Melanocyte of skin (primary cell): ENCODE data around the gene TNFAIP1. TPM values are rescaled to one million over a fixed set of nuclear protein-coding genes. Genes with fewer than 3 reads are reported as not detected.

ENCODE experiments used
- total RNA-seq, 2 donors: library from RNA; depleted of rRNA; stranded (reverse); fragments of >200 nt; gene quantifications; 2 replicates each; pipeline ENCODE4 v1.2.3, GENCODE V29; 2012

TNFAIP1 gene
- 10 to 100 TPM; 34.4 to 38.3 TPM for total RNA-seq

GRCh38 chr17:28335201-28335958 is at the start of gene TNFAIP1, which contains the start of gene IFT20:
TSS of gene TNFAIP1 (plus strand) at chr17:28335761. CDS start at chr17:28339522, 3,761 bp downstream.
TSS of gene IFT20 (minus strand) at chr17:28335472. CDS start at chr17:28331985, 3,487 bp downstream.

GRCh38 chr17:28318759-28319597 is 16.6 kb upstream of the TNFAIP1 start, which contains the start of gene TMEM97:
TSS of gene TMEM97 (plus strand) at chr17:28319200. CDS start at chr17:28319240, 40 bp downstream.

GRCh38 chr17:28357061-28357900 is 21.7 kb downstream of the TNFAIP1 start, which contains the start of gene POLDIP2:
TSS of gene POLDIP2 (minus strand) at chr17:28357527. CDS start at chr17:28357448, 79 bp downstream.

GRCh38 chr17:28364665-28365363 is 29.3 kb downstream of the TNFAIP1 start, which contains the start of gene SEBOX:
TSS of gene SEBOX (minus strand) at chr17:28365199. CDS start at chr17:28365151, 48 bp downstream.

GRCh38 chr17:28370035-28370743 is 34.6 kb downstream of the TNFAIP1 start, which contains the start of gene VTN:
TSS of gene VTN (minus strand) at chr17:28370307. CDS start at chr17:28370203, 104 bp downstream.

GRCh38 chr17:28371245-28372202 is 36.0 kb downstream of the TNFAIP1 start, which contains the start of gene SARM1:
TSS of gene SARM1 (plus strand) at chr17:28371694. CDS start at chr17:28372033, 339 bp downstream.

Other genes with a start within 250 kb of the TNFAIP1 start
- gene TMEM97, start 16.6 kb upstream of the TNFAIP1 start, total RNA-seq, result 10 to 100 TPM; 38.2 to 65.9 TPM
- gene IFT20, start 289 bp upstream of the TNFAIP1 start, total RNA-seq, result 10 to 100 TPM; 12.7 to 16.7 TPM
- 10 to 100 TPM; 83.6 to 98.6 TPM for gene POLDIP2, start 21.8 kb downstream of the TNFAIP1 start, total RNA-seq
- not detected for gene SEBOX, start 29.4 kb downstream of the TNFAIP1 start, total RNA-seq
- under 1 TPM in 1 of 2 donors, not detected in 1; 0.34 TPM for gene VTN, start 34.5 kb downstream of the TNFAIP1 start, total RNA-seq
- gene SARM1, start 35.9 kb downstream of the TNFAIP1 start, total RNA-seq, result 10 to 100 TPM; 13.3 to 17.9 TPM
- 1 to 10 TPM; 3.7 to 7.6 TPM for gene SLC46A1, start 70.5 kb downstream of the TNFAIP1 start, total RNA-seq
- gene SLC13A2, start 137.9 kb downstream of the TNFAIP1 start, total RNA-seq, result not detected
- gene FOXN1, start 170.6 kb downstream of the TNFAIP1 start, total RNA-seq, result not detected
- 10 to 100 TPM; 19.3 to 24.0 TPM for gene UNC119, start 216.9 kb downstream of the TNFAIP1 start, total RNA-seq
- 10 to 100 TPM; 43.7 to 48.3 TPM for gene PIGS, start 235.8 kb downstream of the TNFAIP1 start, total RNA-seq
- gene ALDOC, start 241.1 kb downstream of the TNFAIP1 start, total RNA-seq, result 10 to 100 TPM; 16.2 to 19.3 TPM